IPS-15b (cell line): ENCODE data around the gene PCED1B.

Experiments
- H3K27me3 ChIP-seq: one replicate; pipeline ENCODE4 v1.6.1; 2013; ENCODE audit warnings: low read length; ENCODE audit not compliant: control insufficient read depth, insufficient read depth
- H3K36me3 ChIP-seq: one replicate; pipeline ENCODE4 v1.6.1; 2013; ENCODE audit warnings: low read length; ENCODE audit not compliant: control insufficient read depth, insufficient read depth
- H3K4me1 ChIP-seq: one replicate; pipeline ENCODE4 v1.6.1; 2013; ENCODE audit warnings: mild to moderate bottlenecking, low read length; ENCODE audit not compliant: control insufficient read depth, insufficient read depth
- H3K4me3 ChIP-seq: one replicate; pipeline ENCODE4 v1.5.1; 2013; ENCODE audit warnings: low read depth, low read length
- H3K9ac ChIP-seq: one replicate; pipeline ENCODE4 v1.6.1; 2013; ENCODE audit warnings: low read depth, mild to moderate bottlenecking, low read length
- H3K9me3 ChIP-seq: one replicate; pipeline ENCODE4 v1.6.1; 2013; ENCODE audit warnings: mild to moderate bottlenecking, low read length; ENCODE audit not compliant: control insufficient read depth, insufficient read depth

PCED1B gene

GRCh38 chr12:47219243-47219642 is 139.8 kb downstream of the PCED1B start:
- H3K36me3 ChIP-seq, result no peaks in the 10 kb centered on the region
- no peaks in the 10 kb centered on the region for H3K27me3 ChIP-seq
- no peak overlapping the region for H3K4me3 ChIP-seq
- peaks cover 18% of the 10 kb centered on the region for H3K4me1 ChIP-seq
- no peak overlapping the region for H3K9ac ChIP-seq
- H3K9me3 ChIP-seq, result no peaks in the 10 kb centered on the region

DNA sequence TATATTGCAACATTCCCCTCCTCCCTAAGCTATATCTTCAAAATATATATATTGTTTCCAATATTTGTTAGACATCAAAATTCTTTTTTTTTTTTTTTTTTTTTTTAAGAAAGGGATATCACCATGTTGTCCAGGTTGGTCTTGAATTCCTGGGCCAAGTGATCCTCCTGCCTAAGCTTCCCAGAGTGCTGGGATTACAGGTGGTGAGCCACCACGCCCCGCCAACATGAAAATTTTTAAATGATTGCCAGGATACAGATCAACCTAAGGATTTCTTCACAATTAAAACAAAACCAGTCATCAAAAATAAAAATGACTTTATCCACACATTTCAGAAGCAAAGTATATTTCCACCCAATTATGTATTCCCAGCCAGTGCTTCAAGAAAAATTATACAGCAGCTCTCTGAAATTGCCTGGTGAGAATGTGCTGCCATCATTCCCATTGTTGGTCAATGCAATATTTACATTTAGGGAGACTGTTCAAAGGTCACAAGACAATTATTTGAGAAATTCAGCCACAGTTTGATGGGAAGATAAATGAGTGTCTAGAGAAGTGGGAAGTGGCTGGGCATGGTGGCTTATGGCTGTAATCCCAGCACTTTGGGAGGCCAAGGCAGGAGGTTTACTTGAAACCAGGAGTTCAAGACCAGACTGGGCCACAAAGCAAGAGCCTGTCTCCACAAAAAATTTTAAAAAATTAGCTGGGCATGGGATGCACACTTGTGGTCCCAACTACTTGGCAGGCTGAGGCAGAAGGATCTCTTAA is 142.0 kb downstream of the PCED1B start:
- H3K4me1 ChIP-seq, result peaks cover 24% of the 10 kb centered on the region
- H3K9ac ChIP-seq, result no peak overlapping the region
- H3K27me3 ChIP-seq, result no peaks in the 10 kb centered on the region
- no peaks in the 10 kb centered on the region for H3K36me3 ChIP-seq
- H3K9me3 ChIP-seq, result no peaks in the 10 kb centered on the region
- H3K4me3 ChIP-seq, result no peak overlapping the region

- Histone ChIP-seq H3K4me1 (peaks cover 24% of the 10 kb centered on the region), H3K36me3 (no peaks in the 10 kb centered on the region), H3K9ac (peak overlapping the region; percentile 56), H3K9me3 (no peaks in the 10 kb centered on the region), H3K27me3 (no peaks in the 10 kb centered on the region), H3K4me3 (peak overlapping the region; percentile 38)
Observed at GRCh38 chr12:47222520-47223030, 143.2 kb downstream of the PCED1B start.

DNA sequence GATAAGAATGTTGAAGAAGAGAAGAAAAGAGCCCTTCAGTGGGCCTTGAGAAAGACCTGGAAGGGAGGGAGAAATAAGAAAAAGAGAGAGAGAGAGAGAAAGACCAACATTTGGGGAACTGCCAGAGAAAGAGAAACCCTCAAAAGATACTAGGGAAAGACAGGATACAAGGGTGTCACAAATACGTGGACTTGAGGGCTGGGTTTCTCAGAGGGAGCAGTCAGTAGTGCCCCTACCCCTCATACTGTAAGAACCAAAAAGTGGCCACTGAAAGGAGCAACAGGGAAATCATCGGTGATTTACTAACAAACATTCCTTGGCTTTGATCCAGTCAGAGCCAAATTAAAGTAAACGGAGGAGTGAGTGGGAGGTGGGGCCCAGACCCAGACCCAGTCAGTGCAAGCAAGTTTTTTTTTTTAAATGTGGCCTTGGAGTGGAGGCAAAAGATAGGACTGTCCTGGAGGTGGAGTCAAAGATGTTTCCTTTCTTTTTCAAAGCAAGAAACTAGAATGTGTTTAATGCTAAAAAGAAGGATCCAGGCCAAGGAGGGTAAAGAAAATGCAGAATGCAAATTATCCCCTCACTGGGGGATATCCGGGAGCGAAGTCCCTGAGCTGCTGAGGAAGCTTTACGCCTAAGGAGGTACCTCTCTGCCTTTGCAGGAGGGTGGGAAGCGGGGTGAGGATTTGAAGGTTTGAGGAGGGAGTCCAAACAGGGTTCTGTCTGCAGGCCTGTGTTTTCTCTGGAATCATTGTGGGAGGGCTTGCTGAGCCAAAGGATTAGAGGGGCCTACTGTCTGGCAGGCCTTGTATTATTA is 143.8 kb downstream of the PCED1B start:
- Histone ChIP-seq H3K9ac (peak overlapping the region; percentile 56), H3K9me3 (no peaks in the 10 kb centered on the region), H3K36me3 (no peaks in the 10 kb centered on the region), H3K4me1 (peaks cover 24% of the 10 kb centered on the region), H3K4me3 (peak overlapping the region; percentile 38), H3K27me3 (no peaks in the 10 kb centered on the region)

DNA sequence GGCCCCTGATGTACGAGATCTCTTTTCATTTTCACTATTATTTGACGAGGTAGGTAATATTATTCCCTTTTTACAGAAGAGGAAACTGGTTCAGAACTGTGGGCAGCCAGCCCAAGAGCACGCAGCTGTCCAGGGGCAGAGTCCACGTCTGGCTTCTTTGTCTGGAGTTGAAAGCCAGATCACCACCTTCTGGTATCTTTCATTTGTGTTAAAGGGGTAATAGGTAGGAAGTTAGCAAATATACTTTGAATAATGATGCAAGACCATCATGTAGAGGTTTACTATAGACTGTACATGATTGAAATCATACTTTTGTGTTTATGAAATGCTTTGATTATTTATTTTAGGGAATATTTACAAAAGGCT is 144.4 kb downstream of the PCED1B start:
- no peaks in the 10 kb centered on the region for H3K9me3 ChIP-seq
- no peaks in the 10 kb centered on the region for H3K27me3 ChIP-seq
- no peaks in the 10 kb centered on the region for H3K36me3 ChIP-seq
- H3K9ac ChIP-seq, result peak overlapping the region; percentile 47
- peak overlapping the region; percentile 26 for H3K4me3 ChIP-seq
- H3K4me1 ChIP-seq, result peaks cover 24% of the 10 kb centered on the region

DNA sequence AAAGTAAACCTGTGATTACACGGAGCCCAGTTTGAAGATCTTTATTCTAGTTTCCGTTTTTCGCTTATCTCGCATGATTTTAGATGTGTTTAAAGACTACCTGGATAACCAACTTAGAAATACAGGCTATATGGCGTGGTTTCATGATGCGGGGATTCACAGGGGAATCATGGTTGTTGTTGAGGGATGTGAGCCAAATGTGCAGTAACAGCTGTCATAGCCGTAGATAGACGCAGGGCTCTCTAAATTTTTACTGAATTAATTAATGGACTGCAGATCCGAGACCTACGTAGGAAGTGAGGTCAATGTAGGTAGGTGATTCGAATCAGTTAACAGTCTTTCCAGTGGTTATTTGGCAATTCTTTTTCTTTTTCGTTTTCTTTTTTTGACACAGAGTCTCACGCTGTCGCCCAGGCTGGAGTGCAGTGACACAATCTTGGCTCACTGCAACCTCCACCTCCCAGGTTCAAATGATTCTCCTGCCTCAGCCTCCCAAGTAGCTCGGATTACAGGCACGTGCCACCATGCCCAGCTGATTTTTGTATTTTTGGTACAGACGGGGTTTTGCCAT is 145.2 kb downstream of the PCED1B start:
- H3K4me3 ChIP-seq, result no peak overlapping the region
- H3K27me3 ChIP-seq, result no peaks in the 10 kb centered on the region
- H3K9me3 ChIP-seq, result no peaks in the 10 kb centered on the region
- no peaks in the 10 kb centered on the region for H3K36me3 ChIP-seq
- H3K9ac ChIP-seq, result no peak overlapping the region
- H3K4me1 ChIP-seq, result peaks cover 24% of the 10 kb centered on the region

GRCh38 chr12:47225356-47225755 is 145.9 kb downstream of the PCED1B start:
- H3K4me3 ChIP-seq, result no peak overlapping the region
- no peaks in the 10 kb centered on the region for H3K9me3 ChIP-seq
- H3K4me1 ChIP-seq, result peaks cover 24% of the 10 kb centered on the region
- H3K9ac ChIP-seq, result no peak overlapping the region
- no peaks in the 10 kb centered on the region for H3K27me3 ChIP-seq
- H3K36me3 ChIP-seq, result no peaks in the 10 kb centered on the region

GRCh38 chr12:47226199-47226598 is 146.8 kb downstream of the PCED1B start:
- H3K9ac ChIP-seq, result no peak overlapping the region
- H3K27me3 ChIP-seq, result no peaks in the 10 kb centered on the region
- no peaks in the 10 kb centered on the region for H3K9me3 ChIP-seq
- H3K4me3 ChIP-seq, result no peak overlapping the region
- H3K4me1 ChIP-seq, result peaks cover 24% of the 10 kb centered on the region
- H3K36me3 ChIP-seq, result no peaks in the 10 kb centered on the region

- Histone ChIP-seq H3K9me3 (no peaks in the 10 kb centered on the region), H3K4me3 (no peak overlapping the region), H3K4me1 (peaks cover 12% of the 10 kb centered on the region), H3K36me3 (no peaks in the 10 kb centered on the region), H3K9ac (no peak overlapping the region), H3K27me3 (no peaks in the 10 kb centered on the region)
Observed at GRCh38 chr12:47228802-47229201, 149.4 kb downstream of the PCED1B start.

DNA sequence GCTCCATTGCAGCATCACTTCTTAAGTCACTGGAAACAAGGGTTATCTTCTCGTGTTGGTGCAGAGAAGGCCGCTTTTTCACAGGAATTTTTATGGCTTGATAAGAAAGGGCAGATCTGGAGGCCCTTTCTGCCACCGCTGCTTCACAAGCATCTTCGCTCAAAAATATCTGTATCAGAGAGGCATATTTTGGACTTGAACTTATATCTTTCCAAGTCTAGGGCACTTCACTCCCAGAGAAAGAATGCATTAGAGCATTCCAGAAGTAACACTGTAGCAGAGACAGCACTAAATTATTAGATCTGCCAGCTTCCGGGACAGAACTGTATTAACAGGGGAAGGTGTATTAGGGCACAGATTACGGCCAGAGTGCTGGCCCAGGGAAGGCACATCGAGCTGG is 152.0 kb downstream of the PCED1B start:
- Histone ChIP-seq H3K27me3 (no peaks in the 10 kb centered on the region), H3K9ac (no peak overlapping the region), H3K36me3 (peaks cover 2% of the 10 kb centered on the region), H3K9me3 (no peaks in the 10 kb centered on the region), H3K4me1 (peaks cover 4% of the 10 kb centered on the region), H3K4me3 (no peak overlapping the region)

DNA sequence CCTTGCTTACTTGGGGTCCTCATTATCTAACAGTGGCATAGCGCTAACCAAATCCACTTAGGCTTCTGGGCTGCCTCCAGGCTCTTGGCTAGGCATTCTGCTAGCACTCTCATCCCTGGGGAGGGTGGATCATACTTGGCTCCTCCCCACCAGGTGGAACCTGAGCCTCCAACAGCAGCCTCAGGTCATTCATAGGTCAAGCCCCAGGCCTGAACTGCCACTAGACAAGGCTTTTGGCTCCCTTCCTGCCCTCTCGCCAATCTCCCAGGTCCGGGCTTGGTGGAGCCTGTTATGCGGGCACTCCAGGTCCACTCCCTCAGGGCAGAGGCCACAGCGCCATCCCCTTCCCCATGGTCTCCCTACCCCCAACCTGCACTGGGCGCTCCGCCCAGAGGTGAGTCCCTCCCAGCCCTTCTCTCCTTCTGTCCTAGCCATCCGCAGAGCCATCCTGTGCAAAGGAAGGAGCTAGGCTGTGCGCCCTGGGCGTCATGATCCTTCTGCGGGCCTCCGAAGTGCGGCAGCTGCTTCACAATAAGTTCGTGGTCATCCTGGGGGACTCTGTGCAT is 155.2 kb downstream of the PCED1B start:
- H3K27me3 ChIP-seq, result no peaks in the 10 kb centered on the region
- no peak overlapping the region for H3K4me3 ChIP-seq
- no peak overlapping the region for H3K9ac ChIP-seq
- no peaks in the 10 kb centered on the region for H3K9me3 ChIP-seq
- peaks cover 2% of the 10 kb centered on the region for H3K36me3 ChIP-seq
- peaks cover 4% of the 10 kb centered on the region for H3K4me1 ChIP-seq
